MCF 10A (cell line): ENCODE results near the gene PLXNA3. TPM values are rescaled to one million over a fixed set of nuclear protein-coding genes. Genes with fewer than 3 reads are reported as not detected.

Experiments
- BruUV-seq: library from RNA; stranded (reverse); fragments of 400-500 nt; replicated peaks from 2 replicates; lab custom pipeline; 2021; lab: Mats Ljungman, UMichigan
- CTCF ChIA-PET: fragments of 300-600 bp; sonication (Branson Sonifier 250); formaldehyde crosslinking; extraction: SDS; loops from one replicate; lab custom pipeline; 2021; ENCODE audit warnings: antibody characterized with exemption, inconsistent platforms; lab: Yijun Ruan, JAX
- POLR2A ChIA-PET: fragments of 300-600, 350-650 bp; sonication (Branson Sonifier 250); formaldehyde crosslinking; extraction: SDS; loops from one replicate; lab custom pipeline; 2020; ENCODE audit warnings: antibody characterized with exemption, inconsistent platforms; lab: Yijun Ruan, JAX
- DNase-seq: peaks from one replicate; pipeline ENCODE4 v3.0.0-alpha.2; 2018; ENCODE audit not compliant: unreplicated experiment
- H3K27ac Mint-ChIP-seq: one replicate; pipeline ENCODE4 v1.8.0; 2022; ENCODE audit warnings: mild to moderate bottlenecking, low read depth, mixed read lengths; ENCODE audit not compliant: unreplicated experiment
- H3K27me3 Mint-ChIP-seq: one replicate; pipeline ENCODE4 v1.8.0; 2022; ENCODE audit warnings: mixed read lengths; ENCODE audit not compliant: insufficient read depth, unreplicated experiment
- H3K36me3 Mint-ChIP-seq: one replicate; pipeline ENCODE4 v1.8.0; 2022; ENCODE audit warnings: mild to moderate bottlenecking, moderate library complexity, mixed read lengths; ENCODE audit not compliant: insufficient read depth, unreplicated experiment
- H3K4me1 Mint-ChIP-seq: one replicate; pipeline ENCODE4 v1.8.0; 2022; ENCODE audit warnings: mixed read lengths; ENCODE audit not compliant: insufficient read depth, unreplicated experiment
- H3K4me3 Mint-ChIP-seq: one replicate; pipeline ENCODE4 v1.8.0; 2022; ENCODE audit warnings: mild to moderate bottlenecking, moderate library complexity, mixed read lengths; ENCODE audit not compliant: unreplicated experiment
- H3K9me3 Mint-ChIP-seq: one replicate; pipeline ENCODE4 v1.8.0; 2022; ENCODE audit warnings: mixed read lengths; ENCODE audit not compliant: unreplicated experiment
- CTCF ChIP-seq: fragments of 200-600 bp; IDR thresholded peaks from one replicate; pipeline ENCODE4 v1.8.0; 2022; ENCODE audit warnings: antibody characterized with exemption, mild to moderate bottlenecking; ENCODE audit not compliant: unreplicated experiment
- intact Hi-C: fragments of 100-400 bp; cut with micrococcal nuclease; formaldehyde crosslinking; loops from 2 replicates; pipeline ENCODE4 v1.14.1; 2022
- total RNA-seq: library from RNA; stranded (reverse); gene quantifications from 2 replicates; pipeline ENCODE4 v1.2.3, GENCODE V29; 2022

PLXNA3 gene
- total RNA-seq, 1 experiment from 2014 or later: 48.0 TPM

GRCh38 chrX:154484255-154485149 is 26.4 kb downstream of the PLXNA3 start:
- BruUV-seq: no TSS peak
- DNase-seq: peak; percentile 15
- CTCF ChIA-PET: interaction anchor here (0.6 to 0.8 kb wide), 2 partner anchors 39 to 43 kb away, joined by 3 to 4 read pairs; no protein-coding TSS in a partner anchor
- intact Hi-C loops: no loop called here
- Mint-ChIP-seq H3K4me3 (peak overlapping the region; percentile 36), H3K36me3 (peaks cover 24% of the 10 kb centered on the region), H3K27ac (no peak overlapping the region), H3K27me3 (peaks cover 23% of the 10 kb centered on the region), H3K4me1 (peaks cover 7% of the 10 kb centered on the region), H3K9me3 (no peaks in the 10 kb centered on the region)
- TF ChIP-seq CTCF: no peak
- POLR2A ChIA-PET: interaction anchor here (1.0 to 3.5 kb wide), 5 partner anchors 9 to 111 kb away, joined by 3 to 13 read pairs (median 4); no protein-coding TSS in a partner anchor

- H3K9me3 Mint-ChIP-seq: no peaks in the 10 kb centered on the region
- intact Hi-C loops: no loop called here
- H3K27me3 Mint-ChIP-seq: peaks cover 23% of the 10 kb centered on the region
- CTCF ChIA-PET: interaction anchor here (0.6 to 1.2 kb wide), 3 partner anchors 12 to 55 kb away, joined by 3 to 6 read pairs (median 4); no protein-coding TSS in a partner anchor
- peak overlapping the region; percentile 52 for H3K4me3 Mint-ChIP-seq
- H3K36me3 Mint-ChIP-seq: peaks cover 24% of the 10 kb centered on the region
- H3K4me1 Mint-ChIP-seq: peaks cover 7% of the 10 kb centered on the region
- no TSS peak for BruUV-seq
- DNase-seq: no peak
- no peak overlapping the region for H3K27ac Mint-ChIP-seq
- POLR2A ChIA-PET: interaction anchor here (0.7 to 3.5 kb wide), 10 partner anchors 10 to 719 kb away, joined by 3 to 13 read pairs (median 5); partner anchors contain the start of genes ATP6AP1, RPL10 and TAFAZZIN
- no peak for TF ChIP-seq CTCF
These were observed 27.3 kb downstream of the PLXNA3 start for GRCh38 chrX:154485150-154486051.

GRCh38 chrX:154486052-154486395 is 27.9 kb downstream of the PLXNA3 start:
- no peak overlapping the region for H3K27ac Mint-ChIP-seq
- intact Hi-C loops: no loop called here
- peaks cover 7% of the 10 kb centered on the region for H3K4me1 Mint-ChIP-seq
- CTCF ChIA-PET: interaction anchor here (1.2 kb wide), 1 partner anchor 13 kb away, joined by 4 read pairs; no protein-coding TSS in a partner anchor
- no TSS peak for BruUV-seq
- peaks cover 24% of the 10 kb centered on the region for H3K36me3 Mint-ChIP-seq
- H3K4me3 Mint-ChIP-seq: peak overlapping the region; percentile 52
- peaks cover 23% of the 10 kb centered on the region for H3K27me3 Mint-ChIP-seq
- DNase-seq: peak; percentile 13
- TF ChIP-seq CTCF: no peak
- no peaks in the 10 kb centered on the region for H3K9me3 Mint-ChIP-seq
- POLR2A ChIA-PET: interaction anchor here (0.7 to 3.5 kb wide), 10 partner anchors 13 to 718 kb away, joined by 4 to 13 read pairs (median 6); partner anchors contain the start of genes ATP6AP1, RPL10 and TAFAZZIN
